ENCODE results near the gene MAFF.

GRCh38 chr22:38250643-38251340, 49.0 kb downstream of the MAFF start:
- TF ChIP-seq GATA2 (IDR thresholded peaks at IDR 0.05; ENCODE audit: low read depth, low read length) (no peak), GATA3 (IDR thresholded peaks at IDR 0.05; ENCODE audit: low read depth, low read length) (no peak)
